Glomerular endothelial cell (primary cell): ENCODE results near the gene ASB4. TPM values are rescaled to one million over a fixed set of nuclear protein-coding genes. Genes with fewer than 3 reads are reported as not detected.
"Not testable (repeated sequence)": the region's sequence is repeated elsewhere in the genome, so short reads cannot be mapped to it uniquely, and the experiment has no call there.

ENCODE experiments used
- DNase-seq: peaks from one replicate; pipeline ENCODE4 v3.0.0-alpha.2; 2011; ENCODE audit warnings: low read depth, low spot score; ENCODE audit errors: extremely low read depth
- total RNA-seq: library from RNA; depleted of rRNA; stranded (reverse); fragments of >200 nt; gene quantifications from 2 replicates; pipeline ENCODE4 v1.2.3, GENCODE V29; 2015

Gene ASB4, protein sequence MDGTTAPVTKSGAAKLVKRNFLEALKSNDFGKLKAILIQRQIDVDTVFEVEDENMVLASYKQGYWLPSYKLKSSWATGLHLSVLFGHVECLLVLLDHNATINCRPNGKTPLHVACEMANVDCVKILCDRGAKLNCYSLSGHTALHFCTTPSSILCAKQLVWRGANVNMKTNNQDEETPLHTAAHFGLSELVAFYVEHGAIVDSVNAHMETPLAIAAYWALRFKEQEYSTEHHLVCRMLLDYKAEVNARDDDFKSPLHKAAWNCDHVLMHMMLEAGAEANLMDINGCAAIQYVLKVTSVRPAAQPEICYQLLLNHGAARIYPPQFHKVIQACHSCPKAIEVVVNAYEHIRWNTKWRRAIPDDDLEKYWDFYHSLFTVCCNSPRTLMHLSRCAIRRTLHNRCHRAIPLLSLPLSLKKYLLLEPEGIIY
- total RNA-seq = 0.35 TPM in 1 of 2 replicates, not detected in the other

- DNase-seq = no peak
Observed at GRCh38 chr7:95485391-95486123, at the start of gene ASB4. TSS of gene ASB4 (plus strand) at chr7:95485943. CDS start at chr7:95485972, 29 bp downstream.

- no peak for DNase-seq
Observed at GRCh38 chr7:95436407-95436806, 49.3 kb upstream of the ASB4 start.

- DNase-seq = no peak
Observed at GRCh38 chr7:95440394-95441038, 45.2 kb upstream of the ASB4 start.

DNA sequence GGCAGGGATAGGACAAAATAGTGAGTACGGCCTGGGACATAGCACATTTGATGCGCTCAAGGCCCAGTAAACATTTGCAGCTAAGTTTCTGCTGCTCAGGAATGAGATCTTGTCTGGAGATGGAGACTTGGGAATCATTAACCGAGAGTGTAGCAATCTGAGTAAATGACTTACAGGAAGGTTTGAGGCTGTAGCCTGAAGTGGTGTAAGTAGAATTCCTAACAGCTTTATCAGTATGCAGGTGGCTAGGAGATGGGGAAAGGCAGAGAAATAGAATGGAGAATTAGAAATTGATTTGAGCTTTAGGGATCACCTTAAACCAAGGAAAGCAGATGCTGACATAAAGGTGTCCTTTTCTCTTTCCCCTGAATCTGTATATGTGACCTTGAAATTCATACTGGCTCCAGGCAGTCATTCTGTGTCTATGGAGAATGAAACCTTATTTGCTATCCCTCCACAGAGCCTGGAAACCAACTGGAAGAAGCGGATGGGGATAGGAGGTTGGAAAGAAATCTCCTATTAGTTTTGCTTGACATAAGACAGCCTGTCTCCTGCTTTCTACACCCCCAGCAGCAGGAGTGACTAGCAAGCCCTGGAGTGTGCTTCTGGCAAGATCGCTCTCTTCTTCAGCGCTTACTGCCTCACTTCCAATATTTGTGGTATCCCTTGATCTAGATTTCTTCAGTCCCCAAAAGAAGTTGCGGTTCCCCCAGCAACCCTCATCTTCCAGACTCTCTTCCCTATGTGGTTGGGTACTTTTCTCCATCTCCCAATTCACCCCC lies 44.5 kb upstream of the ASB4 start:
- DNase-seq = no peak

DNA sequence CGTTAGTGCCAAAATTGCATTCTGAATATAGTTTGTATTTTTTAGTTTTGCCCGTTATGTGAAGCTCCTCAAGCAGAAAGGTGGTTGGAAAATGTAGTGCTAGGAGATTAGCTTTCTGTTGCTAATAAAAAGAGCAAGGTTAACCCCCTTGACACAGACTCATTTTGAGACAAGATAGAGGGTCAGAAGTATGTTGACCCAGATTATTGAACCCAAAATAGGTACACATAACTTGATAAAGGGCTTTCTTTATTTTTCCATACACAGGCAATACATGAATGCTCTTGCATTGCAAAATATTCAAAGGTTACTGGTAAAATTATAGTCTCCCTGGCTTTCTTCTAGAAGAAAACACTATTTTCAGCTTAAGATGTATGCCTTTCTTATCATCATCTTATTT lies 40.9 kb upstream of the ASB4 start:
- DNase-seq = no peak

GRCh38 chr7:95446618-95447017 lies 39.1 kb upstream of the ASB4 start:
- DNase-seq = no peak

GRCh38 chr7:95454438-95455045 lies 31.2 kb upstream of the ASB4 start:
- no peak for DNase-seq

DNA sequence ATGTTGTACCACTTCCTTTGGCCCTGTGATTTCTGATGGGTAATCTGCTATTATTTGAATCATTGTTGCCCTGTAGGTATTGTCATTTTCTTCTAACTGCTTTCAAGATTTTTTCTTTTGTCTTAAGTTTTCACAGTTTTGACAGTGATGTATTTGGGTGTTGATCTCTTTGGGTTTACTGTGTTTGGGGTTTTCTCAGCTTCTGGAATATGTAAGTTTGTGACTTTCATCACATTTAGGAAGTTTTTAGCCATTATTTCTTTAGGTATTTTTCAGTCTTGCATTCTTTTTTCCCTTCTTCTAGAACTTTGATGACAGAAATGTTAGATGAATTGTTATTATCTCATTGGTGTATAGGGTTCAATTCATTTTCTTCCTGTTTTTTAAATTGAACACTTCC lies 27.8 kb upstream of the ASB4 start:
- no peak for DNase-seq

DNA sequence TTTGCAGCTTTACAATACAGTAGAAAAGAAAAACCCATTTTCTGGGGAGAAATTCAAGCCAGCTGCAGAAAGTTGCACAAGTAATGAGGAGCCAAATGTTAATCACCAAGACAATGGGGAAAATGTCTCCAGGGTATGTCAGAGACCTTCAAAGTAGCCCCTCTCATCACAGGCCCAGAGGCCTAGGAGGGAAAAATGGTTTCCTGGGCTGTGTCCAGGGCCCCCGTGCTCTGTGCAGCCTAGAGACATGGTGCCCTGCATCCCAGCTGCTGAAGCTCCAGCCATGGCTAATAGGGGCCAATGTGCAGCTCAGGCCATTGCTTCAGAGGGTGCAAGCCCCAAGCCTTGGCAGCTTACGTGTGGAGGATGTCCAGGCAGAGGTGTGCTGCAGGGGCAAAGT lies 25.1 kb upstream of the ASB4 start:
- DNase-seq = not testable (repeated sequence)

DNA sequence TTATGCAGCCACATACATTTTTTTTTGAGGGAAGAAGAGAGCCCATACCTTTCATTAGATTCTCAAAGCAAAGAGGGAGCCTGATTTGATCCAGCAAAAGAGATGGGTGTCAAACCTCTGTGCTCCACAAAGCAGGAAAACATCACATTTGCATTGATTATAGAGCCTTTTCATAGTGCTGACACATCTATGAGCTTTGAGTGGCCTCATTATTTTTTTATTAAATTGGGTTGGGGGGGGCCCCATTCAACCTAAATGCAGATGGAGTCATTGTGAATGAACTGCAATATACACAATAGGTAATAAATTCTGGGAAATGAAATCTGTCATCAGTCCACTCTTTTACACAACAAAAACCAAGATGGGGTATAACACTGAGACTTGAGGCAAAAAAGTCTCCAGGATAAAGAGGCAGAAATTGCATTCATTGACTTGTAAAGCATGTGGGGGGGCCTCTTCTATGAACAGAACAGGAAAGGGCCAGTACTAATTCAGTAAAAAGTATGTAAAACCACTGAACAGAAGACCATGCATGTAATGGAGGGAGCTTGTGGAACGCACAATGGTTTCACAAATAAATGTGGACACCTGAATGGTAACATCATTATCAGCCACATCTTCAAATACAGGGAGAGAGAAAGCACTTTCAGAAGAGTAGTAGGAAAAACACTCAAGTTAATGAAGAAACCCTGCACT lies 17.7 kb upstream of the ASB4 start:
- DNase-seq = no peak

- no peak for DNase-seq
Observed at GRCh38 chr7:95469187-95469586, 16.6 kb upstream of the ASB4 start.

DNA sequence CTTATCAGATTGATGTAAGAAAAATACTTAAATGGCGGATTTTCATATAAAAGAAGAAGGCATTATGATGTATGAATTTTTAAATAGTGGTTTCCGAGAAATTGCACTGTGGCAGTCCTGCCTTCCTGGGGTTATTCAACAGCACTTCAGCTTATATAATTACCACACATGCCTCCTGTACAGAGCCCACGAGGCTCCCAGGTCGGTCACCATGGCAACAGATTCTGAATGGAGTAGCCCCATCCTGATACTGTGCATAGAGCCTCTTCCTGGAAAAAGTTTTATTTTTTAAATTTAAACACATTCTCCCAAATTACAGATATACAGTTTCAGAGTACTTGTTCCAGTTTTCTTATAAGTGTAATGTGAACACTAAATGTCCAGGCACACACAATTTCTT lies 15.9 kb upstream of the ASB4 start:
- DNase-seq = no peak

DNA sequence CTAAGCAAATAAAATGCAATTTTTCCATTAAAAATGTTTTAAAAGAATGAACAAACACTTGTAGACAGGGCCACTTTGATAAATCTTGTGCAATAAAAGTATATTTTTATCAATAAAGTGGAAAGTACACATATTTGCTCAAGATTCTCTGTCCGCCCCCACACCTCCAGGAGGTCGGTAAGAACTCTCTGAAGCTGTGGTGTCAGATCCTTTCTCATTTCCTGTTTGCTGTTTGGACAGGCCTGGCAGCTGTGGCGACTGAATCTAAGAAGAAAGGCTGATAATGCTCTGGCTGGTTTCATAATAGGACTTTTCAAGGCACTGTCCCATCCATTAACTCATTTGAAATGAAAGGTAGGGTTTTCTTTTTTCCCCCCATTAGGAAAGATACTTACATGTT lies 15.3 kb upstream of the ASB4 start:
- peak; percentile 51 for DNase-seq

- DNase-seq = peak; percentile 47
Observed at GRCh38 chr7:95471071-95471470, 14.7 kb upstream of the ASB4 start.

- no peak for DNase-seq
Observed at GRCh38 chr7:95472581-95473161, 13.1 kb upstream of the ASB4 start.

DNA sequence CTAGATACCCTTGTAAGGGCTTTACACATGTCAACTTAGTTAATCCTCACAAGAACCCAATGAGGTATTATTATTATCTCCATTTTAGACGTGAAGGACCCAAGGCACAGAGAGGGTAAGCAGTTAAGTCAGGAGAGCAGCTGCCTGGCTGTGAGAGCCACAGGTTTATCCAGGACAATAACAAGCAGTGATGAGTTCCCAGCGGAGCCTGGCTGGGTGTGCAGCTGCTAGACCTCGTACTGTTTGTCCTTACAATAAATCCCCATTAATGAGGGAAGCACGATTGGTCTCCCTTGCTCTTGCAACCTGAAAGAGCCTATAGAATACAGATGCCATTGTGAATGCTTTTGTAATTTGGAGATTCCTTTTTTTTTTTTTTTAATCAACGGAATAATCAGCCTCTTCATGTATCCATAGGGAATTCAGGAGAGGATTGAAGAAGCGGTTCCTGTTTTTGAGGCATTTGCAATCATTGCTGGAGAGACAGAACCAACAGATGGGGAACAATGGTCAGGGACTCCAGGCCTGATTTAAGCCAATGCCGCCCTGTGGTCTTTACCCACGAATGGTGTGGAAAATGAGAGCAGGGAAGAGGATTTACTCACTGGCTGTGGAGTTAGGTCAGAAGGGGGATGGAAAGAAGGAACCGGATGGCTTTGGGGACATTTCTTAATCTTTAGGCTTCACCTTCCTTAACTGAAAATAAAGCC lies 12.3 kb upstream of the ASB4 start:
- DNase-seq = no peak

DNA sequence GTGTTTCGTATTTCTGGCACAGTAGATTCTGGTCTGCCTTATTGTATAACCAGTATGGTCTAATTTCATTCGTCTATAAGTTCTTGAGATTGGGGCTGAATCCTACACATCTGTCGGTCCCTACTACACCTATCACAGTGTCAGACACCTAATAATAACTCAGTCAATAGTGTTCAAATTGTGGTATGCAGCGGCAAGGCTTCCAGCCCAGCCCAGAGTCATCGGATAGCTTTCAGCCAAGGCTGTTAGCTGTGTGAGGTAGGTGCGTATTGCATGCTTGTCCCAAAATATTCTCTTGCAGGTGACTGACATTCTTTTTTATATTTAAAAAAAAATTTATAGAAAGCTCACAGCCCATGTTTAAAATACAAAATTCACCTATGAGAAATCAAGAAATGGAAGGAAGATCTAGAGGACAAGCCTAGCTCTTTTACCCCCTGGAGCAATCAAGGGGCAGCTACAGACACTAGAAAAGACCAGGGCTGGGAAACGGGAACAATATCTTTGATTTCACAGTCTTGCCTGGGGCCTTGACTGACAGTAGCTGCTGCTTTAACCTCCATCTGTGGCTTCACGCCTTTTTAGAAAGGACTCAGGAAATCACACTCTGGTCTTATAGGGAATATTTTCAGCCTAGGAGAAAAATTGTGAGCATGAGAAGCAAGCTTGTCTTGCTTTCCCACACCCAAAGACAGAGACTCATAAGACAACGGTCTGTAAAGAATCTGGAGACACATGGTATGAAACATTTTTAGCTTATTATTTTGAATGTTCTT lies 9.5 kb upstream of the ASB4 start:
- DNase-seq = no peak
